Stimulated activated CD4-positive, alpha-beta T cell treated with anti-CD3 and anti-CD28 coated beads, Interleukin-1b, Interleukin-23, amount 100 ng/mL, for 4 hours (primary cell): ENCODE measurements around the gene MYRIP.
"Not testable (repeated sequence)": the region's sequence is repeated elsewhere in the genome, so short reads cannot be mapped to it uniquely, and the experiment has no call there.

Source experiments
- DNase-seq, 2 donors: peaks; one replicate each; pipeline ENCODE4 v3.0.0-alpha.2; 2020; ENCODE audit warnings: low read depth in 2 of 2

The MYRIP gene

GRCh38 chr3:40083066-40083465, 273.7 kb downstream of the MYRIP start:
- no peak for DNase-seq

DNA sequence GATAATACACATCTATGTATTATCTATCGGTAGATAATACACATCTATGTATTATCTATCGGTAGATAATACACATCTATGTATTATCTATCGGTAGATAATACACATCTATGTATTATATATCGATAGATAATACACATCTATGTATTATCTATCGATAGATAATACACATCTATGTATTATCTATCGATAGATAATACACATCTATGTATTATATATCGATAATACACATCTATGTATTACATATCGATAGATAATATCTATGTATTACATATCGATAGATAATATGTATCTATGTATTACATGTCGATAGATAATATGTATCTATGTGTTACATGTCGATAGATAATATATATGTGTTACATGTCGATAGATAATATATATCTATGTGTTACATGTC, 275.0 kb downstream of the MYRIP start:
- DNase-seq, result not testable (repeated sequence)

DNA sequence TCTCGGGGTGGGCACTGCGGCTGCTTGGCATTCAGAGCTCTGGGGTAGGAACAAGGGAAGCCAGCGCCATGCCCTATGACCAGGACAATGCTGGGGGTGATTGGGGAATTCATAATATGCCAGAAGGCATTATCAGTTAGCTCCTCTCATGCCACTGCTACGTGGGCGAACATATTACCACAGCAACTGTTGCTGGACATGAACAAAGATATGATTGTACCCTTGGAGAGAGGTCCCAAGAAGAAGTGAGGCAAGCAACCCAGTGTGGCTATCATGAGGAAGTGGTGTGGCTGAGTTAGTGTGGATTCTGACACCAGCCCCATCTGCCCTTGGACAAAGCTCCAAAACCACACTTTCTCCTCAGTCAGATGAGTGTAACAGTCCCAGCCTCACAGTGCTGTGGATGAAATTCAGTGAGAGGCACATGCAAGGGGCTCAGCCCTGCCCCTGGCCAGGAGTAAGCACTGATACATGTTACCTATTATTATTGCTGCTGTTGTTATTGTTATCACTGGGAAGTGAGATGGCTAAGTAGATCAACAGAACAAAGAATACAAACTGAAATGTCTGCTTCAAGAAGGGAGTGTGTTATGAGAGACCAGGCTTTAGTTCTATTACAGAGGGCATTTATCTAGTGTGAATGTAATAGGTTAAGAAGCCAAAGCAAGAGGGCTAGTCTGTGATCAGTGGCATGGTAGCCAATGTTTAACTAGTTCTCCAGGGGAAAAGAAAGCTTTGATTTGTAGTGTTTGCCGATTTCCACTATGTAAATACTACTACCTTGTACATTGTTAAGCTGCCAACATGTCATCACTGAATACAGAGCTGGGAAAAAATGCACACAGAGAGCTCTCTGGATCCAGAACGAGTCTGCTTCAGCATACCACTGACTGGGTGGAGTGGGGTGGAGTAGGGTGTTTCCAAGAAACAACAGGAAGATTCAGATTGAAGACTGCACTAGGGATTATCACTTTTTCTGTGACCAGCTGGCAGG, 277.8 kb downstream of the MYRIP start:
- DNase-seq, result no peak

GRCh38 chr3:40088527-40089170, 279.2 kb downstream of the MYRIP start:
- DNase-seq, result no peak

DNA sequence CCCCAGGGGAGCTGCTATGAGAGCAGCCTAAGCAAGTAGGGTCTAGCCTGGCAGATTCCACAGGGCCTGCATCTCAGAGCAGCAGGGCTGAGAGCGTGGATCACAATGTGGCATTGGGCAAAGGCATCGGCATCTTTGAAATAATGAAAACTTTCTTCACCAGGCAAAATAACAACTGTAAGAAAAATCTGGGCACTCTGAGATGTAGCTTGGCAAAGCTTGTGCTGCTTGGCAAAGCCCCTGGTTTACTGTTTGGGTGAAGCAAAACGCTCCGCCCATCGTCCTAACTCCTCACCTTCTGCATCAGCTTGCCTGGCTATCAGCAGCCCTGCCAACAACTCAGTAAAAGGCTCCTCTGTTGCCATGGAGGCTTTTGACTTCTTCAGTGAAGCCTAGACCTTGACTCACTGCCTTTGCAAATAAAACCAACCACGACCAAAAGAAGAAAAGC, 287.3 kb downstream of the MYRIP start:
- DNase-seq, result no peak

- DNase-seq, result no peak
Measured at GRCh38 chr3:40097131-40098117, 288.0 kb downstream of the MYRIP start.

- DNase-seq, result no peak
Measured at GRCh38 chr3:40098261-40098759, 288.9 kb downstream of the MYRIP start.

GRCh38 chr3:40099871-40100270, 290.5 kb downstream of the MYRIP start:
- DNase-seq, result no peak

GRCh38 chr3:40102182-40102581, 292.8 kb downstream of the MYRIP start:
- DNase-seq, result no peak

GRCh38 chr3:40103829-40104228, 294.4 kb downstream of the MYRIP start:
- DNase-seq, result no peak

- DNase-seq, result no peak
Measured at GRCh38 chr3:40104441-40104840, 295.0 kb downstream of the MYRIP start.

DNA sequence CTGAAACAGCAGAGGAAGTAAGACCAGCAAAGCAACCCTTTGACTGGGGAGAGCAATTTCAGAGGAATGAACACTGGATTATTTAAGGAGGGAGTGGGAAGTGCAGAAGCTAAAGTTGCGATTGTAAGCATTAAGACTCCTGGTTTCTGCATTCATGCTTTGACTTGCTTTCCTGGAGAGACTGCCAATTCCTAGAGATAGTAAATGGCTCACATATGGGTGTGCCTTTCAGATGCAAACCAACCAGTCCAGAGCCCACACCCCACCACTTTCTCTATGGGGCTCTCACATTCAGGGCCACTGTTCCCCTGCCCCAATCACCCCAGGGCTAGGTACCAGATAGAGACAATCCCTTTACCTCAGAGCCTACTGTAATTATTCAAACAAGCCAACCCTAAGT, 299.2 kb downstream of the MYRIP start:
- no peak for DNase-seq

GRCh38 chr3:40109641-40110490, 300.5 kb downstream of the MYRIP start:
- DNase-seq, result no peak

GRCh38 chr3:40116478-40117177, 307.2 kb downstream of the MYRIP start:
- DNase-seq, result no peak

- no peak for DNase-seq
Measured at GRCh38 chr3:40118091-40118490, 308.7 kb downstream of the MYRIP start.

- no peak for DNase-seq
Measured at GRCh38 chr3:40120067-40120692, 310.8 kb downstream of the MYRIP start.

GRCh38 chr3:40120806-40121205, 311.4 kb downstream of the MYRIP start:
- DNase-seq, result no peak

GRCh38 chr3:40124918-40125317, 315.5 kb downstream of the MYRIP start:
- DNase-seq, result no peak

- DNase-seq, result no peak
Measured at GRCh38 chr3:40128166-40128565, 318.8 kb downstream of the MYRIP start.
